GM12874 (cell line): ENCODE data around the gene DENND2C.

Experiments
- CTCF ChIP-seq: IDR thresholded peaks from 2 replicates; pipeline ENCODE4 v1.5.1; 2011; ENCODE audit warnings: low read depth, mild to moderate bottlenecking, control low read depth, low read length, moderate library complexity; ENCODE audit not compliant: insufficient read depth

Gene DENND2C

GRCh38 chr1:114710360-114710759 is 40.5 kb upstream of the DENND2C start:
- TF ChIP-seq CTCF = no peak

- TF ChIP-seq CTCF = no peak
Measured at GRCh38 chr1:114707604-114708003, 37.8 kb upstream of the DENND2C start.

GRCh38 chr1:114703242-114703641 is 33.4 kb upstream of the DENND2C start:
- no peak for TF ChIP-seq CTCF

GRCh38 chr1:114702737-114703136 is 32.9 kb upstream of the DENND2C start:
- TF ChIP-seq CTCF = no peak

GRCh38 chr1:114701931-114702330 is 32.1 kb upstream of the DENND2C start:
- TF ChIP-seq CTCF = no peak

GRCh38 chr1:114700036-114700600 is 30.3 kb upstream of the DENND2C start:
- TF ChIP-seq CTCF = no peak

- no peak for TF ChIP-seq CTCF
Measured at GRCh38 chr1:114696810-114697209, 27.0 kb upstream of the DENND2C start.
